GM12878 (cell line): ENCODE data around the gene CLEC2B. TPM values are rescaled to one million over a fixed set of nuclear protein-coding genes. Genes with fewer than 3 reads are reported as not detected.

Source experiments
- ATAC-seq: fragments of 200-7000 bp; cut with Tn5 transposase; 3 replicates; pipeline ENCODE4 v1.9.1; 2020; ENCODE audit warnings: mild to moderate bottlenecking, moderate library complexity
- BruUV-seq: library from RNA; stranded (reverse); fragments of 400-500 nt; replicated peaks from 2 replicates; lab custom pipeline; 2021; lab: Mats Ljungman, UMichigan
- CTCF ChIA-PET: fragments of 300-600 bp; sonication (Branson Sonifier 250); formaldehyde crosslinking; extraction: SDS; loops from one replicate; lab custom pipeline; 2021; ENCODE audit warnings: inconsistent platforms; lab: Yijun Ruan, JAX
- POLR2A ChIA-PET: fragments of 350-600 bp; formaldehyde crosslinking; extraction: SDS; loops from one replicate; lab custom pipeline; 2021; ENCODE audit warnings: inconsistent platforms; lab: Charles Lee
- RAD21 ChIA-PET: fragments of 300-600 bp; sonication (Branson Sonifier 250); formaldehyde crosslinking; loops from one replicate; lab custom pipeline; 2023; ENCODE audit warnings: antibody characterized with exemption; ENCODE audit not compliant: unreplicated experiment; lab: Charles Lee
- SMC1A ChIA-PET: fragments of 300-600 bp; sonication (Branson Sonifier 250); formaldehyde crosslinking; loops from one replicate; lab custom pipeline; 2023; ENCODE audit not compliant: unreplicated experiment, uncharacterized antibody; lab: Charles Lee
- DNase-seq: peaks from one replicate; pipeline ENCODE4 v3.0.0-alpha.2; 2011; ENCODE audit warnings: low read depth, low spot score
- FAIRE-seq: peaks from 3 replicates; lab custom pipeline; 2011; peaks lifted over from hg19 to GRCh38; lab: Jason Lieb, UNC
- H2AFZ ChIP-seq: 2 replicates; pipeline ENCODE4 v1.6.0; 2011; ENCODE audit warnings: low read depth, low read length, control low read depth; ENCODE audit not compliant: control insufficient read depth
- H3K27ac ChIP-seq: 2 replicates; pipeline ENCODE4 v1.5.1; 2011; ENCODE audit warnings: control low read depth; ENCODE audit not compliant: control insufficient read depth, insufficient read depth
- H3K27me3 ChIP-seq, 2 experiments: replicated peaks in 1 of 2; 2 replicates each; pipeline versions ENCODE4 v1.6.0 to v1.6.1; 2011; ENCODE audit warnings: low read length in 1 of 2; ENCODE audit not compliant: control insufficient read depth in 2 of 2, insufficient read depth in 2 of 2
- H3K36me3 ChIP-seq, 2 experiments: 2 replicates each; pipeline ENCODE4 v1.5.1; 2011; ENCODE audit warnings: low read length in 1 of 2; ENCODE audit not compliant: control insufficient read depth in 2 of 2, insufficient read depth in 2 of 2
- H3K4me1 ChIP-seq: 2 replicates; pipeline ENCODE4 v1.6.1; 2011; ENCODE audit warnings: mild to moderate bottlenecking, low read length, moderate library complexity, mixed read lengths; ENCODE audit not compliant: control insufficient read depth, insufficient read depth
- H3K4me2 ChIP-seq: 2 replicates; pipeline ENCODE4 v1.6.0; 2011; ENCODE audit warnings: control low read depth; ENCODE audit not compliant: control insufficient read depth, insufficient read depth
- H3K4me3 ChIP-seq: fragments of 200-600 bp; sonication (generic); 2 replicates; pipeline ENCODE4 v1.5.1; 2016
- H3K79me2 ChIP-seq: 2 replicates; pipeline ENCODE4 v1.6.0; 2011; ENCODE audit warnings: low read length; ENCODE audit not compliant: control insufficient read depth, insufficient read depth
- H3K9ac ChIP-seq: 2 replicates; pipeline ENCODE4 v1.8.0; 2011; ENCODE audit warnings: low read length, control low read depth, mixed read lengths; ENCODE audit not compliant: control insufficient read depth, insufficient read depth
- H3K9me3 ChIP-seq: replicated peaks from 3 replicates; pipeline ENCODE4 v1.5.1; 2011; ENCODE audit warnings: mild to moderate bottlenecking, low read length; ENCODE audit not compliant: control insufficient read depth, insufficient read depth
- H4K20me1 ChIP-seq: 2 replicates; pipeline ENCODE4 v1.6.0; 2011; ENCODE audit not compliant: control insufficient read depth, insufficient read depth
- ATF3 ChIP-seq: IDR thresholded peaks from 2 replicates; pipeline ENCODE4 v1.6.1; 2011; ENCODE audit warnings: low read depth, mild to moderate bottlenecking, low read length, moderate library complexity, borderline replicate concordance; ENCODE audit errors: extremely low read depth
- CTCF ChIP-seq, 3 experiments: IDR thresholded peaks in 2 of 3; conservative IDR thresholded peaks in 1 of 3; 2 replicates each; pipeline ENCODE4 v1.5.1; 2011; ENCODE audit warnings: low read depth in 3 of 3, low read length in 3 of 3, mild to moderate bottlenecking in 3 of 3, control low read depth in 2 of 3, moderate library complexity in 2 of 3, inconsistent platforms in 1 of 3, mixed read lengths in 1 of 3; ENCODE audit not compliant: control insufficient read depth in 2 of 3, insufficient read depth in 1 of 3; ENCODE audit errors: extremely low read depth in 1 of 3
- ETV6 ChIP-seq, 2 experiments: fragments of 450-650 bp in 1 of 2; IDR thresholded peaks in 1 of 2; conservative IDR thresholded peaks in 1 of 2; 2 replicates each; pipeline ENCODE4 v1.6.1; 2014; ENCODE audit warnings: antibody characterized with exemption in 1 of 2, borderline replicate concordance in 1 of 2, low read depth in 1 of 2, mild to moderate bottlenecking in 1 of 2, moderate library complexity in 1 of 2
- EZH2 ChIP-seq: IDR thresholded peaks from 2 replicates; pipeline ENCODE4 v1.6.1; 2012; ENCODE audit warnings: low read depth, mild to moderate bottlenecking, control low read depth, inconsistent platforms, low read length, borderline replicate concordance; ENCODE audit not compliant: control insufficient read depth
- FOXK2 ChIP-seq: fragments of 450-650 bp; IDR thresholded peaks from 2 replicates; pipeline ENCODE4 v1.6.1; 2017; ENCODE audit warnings: mild to moderate bottlenecking, moderate library complexity
- KAT2A ChIP-seq: conservative IDR thresholded peaks from 2 replicates; pipeline ENCODE4 v1.6.1; 2011; ENCODE audit warnings: low read depth, low read length; ENCODE audit not compliant: control insufficient read depth
- MXI1 ChIP-seq: fragments of 150-350 bp; IDR thresholded peaks from 2 replicates; pipeline ENCODE4 v1.6.1; 2011; ENCODE audit warnings: low read depth, mild to moderate bottlenecking, inconsistent platforms, low read length, improper control_type of control experiment
- NKRF ChIP-seq: fragments of 450-650 bp; conservative IDR thresholded peaks from 2 replicates; pipeline ENCODE4 v1.6.1; 2017; ENCODE audit warnings: mild to moderate bottlenecking, moderate library complexity
- RAD21 ChIP-seq: IDR thresholded peaks from 2 replicates; pipeline ENCODE4 v1.6.1; 2011; ENCODE audit warnings: mild to moderate bottlenecking, low read depth, low read length, moderate library complexity; ENCODE audit not compliant: insufficient read depth
- REST ChIP-seq: IDR thresholded peaks from 2 replicates; pipeline ENCODE4 v1.6.1; 2012; ENCODE audit warnings: mild to moderate bottlenecking, low read depth, low read length
- ZBTB40 ChIP-seq: fragments of 450-650 bp; IDR thresholded peaks from 2 replicates; pipeline ENCODE4 v1.6.1; 2016; ENCODE audit warnings: mild to moderate bottlenecking, moderate library complexity, borderline replicate concordance
- in situ Hi-C: fragments of 300-500 bp; cut with MboI; formaldehyde crosslinking; loops from 9 replicates; pipeline ENCODE4 v1.14.3; 2018; ENCODE audit warnings: mixed read lengths
- intact Hi-C: fragments of 100-400 bp; cut with micrococcal nuclease; formaldehyde crosslinking; loops from one replicate; pipeline ENCODE4 v1.14.2; 2022; ENCODE audit not compliant: unreplicated experiment
- polyA plus RNA-seq, 11 experiments: library from polyadenylated mRNA; depleted of rRNA in 4 of 11; unstranded in 6 of 11; stranded (reverse) in 5 of 11; fragments of >200 nt; fragmentation: Nextera tagmentation in 4 of 11; fragmentation: Illumina TruSeq in 1 of 11; extraction: Ambion mirVana in 4 of 11; extraction: Trizol in 1 of 11; gene quantifications; 1 replicate in 1 of 11; 2 replicates in 10 of 11; pipeline versions ENCODE4 v1.2.1 to v1.2.3, GENCODE V29; 2011 to 2016; ENCODE audit warnings: inconsistent platforms in 2 of 11, missing spikeins in 2 of 11, low read depth in 1 of 11
- total RNA-seq, 4 experiments: library from RNA; depleted of rRNA in 3 of 4; stranded (reverse); fragments of >200 nt in 3 of 4; fragmentation: Illumina TruSeq in 1 of 4; extraction: Trizol in 1 of 4; gene quantifications; 2 replicates each; pipeline versions ENCODE4 v1.2.1 to v1.2.3, GENCODE V29; 2013 to 2021

CLEC2B gene
- total and polyA plus RNA-seq, 10 of the 15 experiments (the other 5 are each of a cell fraction or from before 2014, with no cell fraction given), result 7.1 to 21.6 (median 12.0) TPM

GRCh38 chr12:9883175-9883574 lies 14.0 kb upstream of the CLEC2B start:
- DNase-seq (no peak), FAIRE-seq (no peak), ATAC-seq (no peak)
- Histone ChIP-seq H3K79me2 (no peaks in the 10 kb centered on the region), H3K27ac (no peak overlapping the region), H3K9ac (no peak overlapping the region), H3K9me3 (no peaks in the 10 kb centered on the region), H3K27me3 (no peaks in the 10 kb centered on the region), H3K36me3 (no peaks in the 10 kb centered on the region), H4K20me1 (no peaks in the 10 kb centered on the region), H3K4me1 (no peaks in the 10 kb centered on the region), H3K4me2 (no peak overlapping the region), H3K4me3 (no peak overlapping the region), H2AFZ (no peak overlapping the region)
- ChIA-PET RAD21 (no interaction called here), SMC1A (no interaction called here), CTCF (no interaction called here), POLR2A (no interaction called here)
- in situ Hi-C loops (no loop called here), intact Hi-C loops (no loop called here)
- BruUV-seq, result no TSS peak
- TF ChIP-seq FOXK2 (no peak), ATF3 (no peak), ZBTB40 (no peak), EZH2 (no peak), REST (no peak), NKRF (no peak), RAD21 (no peak), MXI1 (no peak), ETV6 (conservative IDR thresholded peaks at IDR 0.05 in 1 of 2, IDR thresholded peaks at IDR 0.05 in 1 of 2; ENCODE audit: borderline replicate concordance in 1 of 2, low read depth in 1 of 2) (no peak), CTCF (IDR thresholded peaks at IDR 0.05 in 2 of 3, conservative IDR thresholded peaks at IDR 0.05 in 1 of 3; ENCODE audit: control insufficient read depth in 2 of 3, extremely low read depth in 1 of 3, insufficient read depth in 1 of 3, low read depth in 3 of 3, low read length in 3 of 3) (no peak), KAT2A (no peak)
